GM12891 (cell line): Measurements from ENCODE around the gene DCUN1D4.

Experiments used
- POLR2A ChIP-seq: IDR thresholded peaks from 2 replicates; pipeline ENCODE4 v1.6.1; 2011; ENCODE audit warnings: low read depth, low read length, control low read depth
- POLR2AphosphoS5 ChIP-seq: IDR thresholded peaks from 2 replicates; pipeline ENCODE4 v1.6.1; 2011; ENCODE audit warnings: low read depth, low read length, control low read depth
- POU2F2 ChIP-seq: IDR thresholded peaks from 2 replicates; pipeline ENCODE4 v1.6.1; 2011; ENCODE audit warnings: low read depth, mild to moderate bottlenecking, control low read depth, low read length, moderate library complexity
- SPI1 ChIP-seq: IDR thresholded peaks from 2 replicates; pipeline ENCODE4 v1.6.1; 2011; ENCODE audit warnings: low read depth, low read length, control low read depth

DNA sequence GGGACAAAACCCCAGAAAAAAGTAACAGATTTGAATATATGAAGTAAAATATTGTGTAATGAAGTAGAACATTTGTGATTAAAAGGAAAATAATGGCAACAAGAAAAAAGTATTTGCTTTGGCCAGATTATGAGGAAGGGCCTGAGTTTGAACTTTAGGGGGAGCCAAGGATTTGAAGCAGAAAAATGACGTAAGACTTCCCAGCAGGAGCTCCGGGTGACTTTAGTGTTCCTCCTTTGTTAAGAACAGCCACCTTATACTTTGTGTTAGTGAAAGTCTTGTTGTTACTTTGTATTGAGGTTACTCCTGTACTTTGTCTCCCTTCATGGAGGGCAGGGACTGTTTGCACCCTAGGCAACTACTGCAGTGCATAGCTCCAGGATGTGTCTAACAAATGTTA, 41.1 kb downstream of the DCUN1D4 start:
- TF ChIP-seq POLR2A (no peak), POLR2AphosphoS5 (no peak), SPI1 (no peak), POU2F2 (no peak)
